GM21529 (cell line): ENCODE results near the gene TSPEAR.
"Not testable (repeated sequence)": the region's sequence is repeated elsewhere in the genome, so short reads cannot be mapped to it uniquely, and the experiment has no call there.

Experiments
- ATAC-seq: cut with Tn5 transposase; IDR thresholded peaks from one replicate; pipeline ENCODE4 v1.9.1; 2021; ENCODE audit not compliant: unreplicated experiment

TSPEAR gene

GRCh38 chr21:44612669-44613229, 98.6 kb downstream of the TSPEAR start:
- no peak for ATAC-seq

DNA sequence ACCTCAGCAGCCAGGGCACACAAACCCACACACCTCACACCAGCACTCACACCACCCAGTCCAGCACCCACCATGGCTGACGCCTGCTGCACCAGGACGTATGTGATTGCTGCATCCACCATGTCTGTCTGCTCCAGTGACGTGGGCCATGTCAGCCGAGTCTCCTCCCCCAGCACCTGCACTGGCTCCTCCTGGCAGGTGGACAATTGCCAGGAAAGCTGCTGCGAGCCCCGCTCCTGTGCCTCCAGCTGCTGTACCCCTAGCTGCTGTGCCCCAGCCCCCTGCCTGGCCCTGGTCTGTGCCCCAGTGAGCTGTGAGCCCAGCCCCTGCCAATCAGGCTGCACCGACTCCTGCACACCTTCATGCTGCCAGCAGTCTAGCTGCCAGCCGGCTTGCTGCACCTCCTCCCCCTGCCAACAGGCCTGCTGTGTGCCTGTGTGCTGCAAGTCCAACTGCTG, 99.3 kb downstream of the TSPEAR start, which contains the start of gene KRTAP10-8:
KRTAP10-8 (plus strand) TSS at position 51 of the 458 bp plus-strand sequence; CDS start at position 73, 22 bp downstream.
- no peak for ATAC-seq

GRCh38 chr21:44611551-44611950, 99.8 kb downstream of the TSPEAR start:
- ATAC-seq = no peak

DNA sequence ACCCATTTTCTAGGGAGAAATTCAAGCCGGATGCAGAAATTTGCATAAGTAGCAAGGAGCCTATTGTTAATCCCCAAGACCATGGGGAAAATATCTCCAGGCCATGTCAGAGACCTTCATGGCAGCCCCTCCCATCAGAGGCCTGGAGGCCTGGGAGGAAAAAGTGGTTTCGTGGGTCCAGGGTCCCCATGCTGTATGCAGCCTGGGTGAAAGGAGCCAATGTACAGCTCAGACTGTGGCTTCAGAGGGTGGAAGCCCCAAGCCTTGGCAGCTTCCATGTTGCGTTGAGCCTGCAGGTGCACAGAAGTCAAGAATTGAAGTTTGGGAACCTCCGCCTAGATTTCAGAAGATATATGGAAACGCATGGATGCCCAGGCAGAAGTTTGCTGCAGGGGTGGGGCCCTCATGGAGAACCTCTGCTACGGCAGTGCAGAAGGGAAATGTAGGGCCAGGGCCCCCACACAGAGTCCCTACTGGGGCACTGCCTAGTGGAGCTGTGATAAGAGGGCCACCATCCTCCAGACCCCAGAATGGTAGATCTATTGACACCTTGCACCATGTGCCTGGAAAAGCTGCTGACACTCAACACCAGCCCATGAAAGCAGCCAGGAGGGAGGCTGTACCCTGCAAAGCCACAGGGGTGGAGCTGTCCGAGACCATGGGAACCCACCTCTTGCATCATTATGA, 101.1 kb downstream of the TSPEAR start:
- not testable (repeated sequence) for ATAC-seq

- no peak for ATAC-seq
Measured at GRCh38 chr21:44609193-44609592, 102.2 kb downstream of the TSPEAR start.

DNA sequence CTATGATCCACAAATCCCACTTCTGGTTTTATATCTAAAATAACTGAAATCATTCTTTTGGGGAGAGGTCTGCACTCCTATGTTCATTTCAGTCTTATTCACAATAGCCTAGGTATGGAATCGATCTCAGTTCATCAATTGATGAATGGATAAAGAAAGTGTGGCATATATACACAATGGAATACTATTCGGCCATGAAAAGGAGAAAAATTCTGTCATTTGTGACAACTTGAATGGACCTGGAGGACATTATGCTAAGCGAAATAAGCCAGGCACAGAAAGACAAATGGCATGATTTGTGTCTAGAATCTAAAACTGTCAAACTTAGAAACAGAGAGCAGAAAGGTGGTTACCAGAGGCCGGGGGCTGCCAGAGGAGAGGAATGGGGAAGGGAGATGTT, 104.9 kb downstream of the TSPEAR start:
- ATAC-seq = no peak

GRCh38 chr21:44603911-44604310, 107.5 kb downstream of the TSPEAR start:
- no peak for ATAC-seq

DNA sequence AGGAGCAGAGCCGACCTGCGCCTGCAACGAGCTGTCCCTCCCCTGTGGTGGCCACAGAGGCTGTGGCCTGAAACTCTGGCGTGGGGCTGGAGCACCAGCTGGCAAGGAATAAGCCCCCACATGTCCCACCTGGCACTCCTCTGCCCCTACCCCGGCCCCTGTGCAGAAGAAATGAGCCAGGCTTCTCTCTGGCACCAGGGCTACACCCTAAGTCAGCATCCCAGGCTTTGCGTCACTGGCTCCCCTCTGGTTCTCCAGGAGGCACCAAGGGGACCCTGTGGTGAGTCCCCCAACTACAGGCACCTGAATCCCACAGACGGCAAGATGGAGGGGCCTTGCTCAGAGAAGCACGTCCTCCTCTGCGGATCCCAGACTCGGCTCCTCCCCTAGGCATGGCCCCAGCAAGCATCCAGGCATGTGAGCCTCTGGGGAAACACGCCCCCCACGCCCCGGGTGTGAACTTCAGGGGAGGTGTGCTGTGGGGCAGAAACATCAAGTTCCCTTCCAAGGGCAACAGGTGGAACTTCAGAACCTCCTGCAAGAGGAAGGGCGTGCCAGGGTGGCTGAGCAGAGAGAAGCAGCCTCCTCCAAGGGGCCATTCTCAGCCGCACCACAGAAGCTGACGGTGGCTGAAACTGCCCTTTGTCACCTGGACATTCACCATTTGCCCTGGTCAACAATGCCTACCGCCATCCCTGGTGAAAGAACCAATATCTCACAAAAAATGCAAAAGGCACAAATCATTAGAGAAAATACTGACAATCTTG, 108.1 kb downstream of the TSPEAR start:
- ATAC-seq = no peak

- ATAC-seq = no peak
Measured at GRCh38 chr21:44602463-44602850, 108.9 kb downstream of the TSPEAR start.

DNA sequence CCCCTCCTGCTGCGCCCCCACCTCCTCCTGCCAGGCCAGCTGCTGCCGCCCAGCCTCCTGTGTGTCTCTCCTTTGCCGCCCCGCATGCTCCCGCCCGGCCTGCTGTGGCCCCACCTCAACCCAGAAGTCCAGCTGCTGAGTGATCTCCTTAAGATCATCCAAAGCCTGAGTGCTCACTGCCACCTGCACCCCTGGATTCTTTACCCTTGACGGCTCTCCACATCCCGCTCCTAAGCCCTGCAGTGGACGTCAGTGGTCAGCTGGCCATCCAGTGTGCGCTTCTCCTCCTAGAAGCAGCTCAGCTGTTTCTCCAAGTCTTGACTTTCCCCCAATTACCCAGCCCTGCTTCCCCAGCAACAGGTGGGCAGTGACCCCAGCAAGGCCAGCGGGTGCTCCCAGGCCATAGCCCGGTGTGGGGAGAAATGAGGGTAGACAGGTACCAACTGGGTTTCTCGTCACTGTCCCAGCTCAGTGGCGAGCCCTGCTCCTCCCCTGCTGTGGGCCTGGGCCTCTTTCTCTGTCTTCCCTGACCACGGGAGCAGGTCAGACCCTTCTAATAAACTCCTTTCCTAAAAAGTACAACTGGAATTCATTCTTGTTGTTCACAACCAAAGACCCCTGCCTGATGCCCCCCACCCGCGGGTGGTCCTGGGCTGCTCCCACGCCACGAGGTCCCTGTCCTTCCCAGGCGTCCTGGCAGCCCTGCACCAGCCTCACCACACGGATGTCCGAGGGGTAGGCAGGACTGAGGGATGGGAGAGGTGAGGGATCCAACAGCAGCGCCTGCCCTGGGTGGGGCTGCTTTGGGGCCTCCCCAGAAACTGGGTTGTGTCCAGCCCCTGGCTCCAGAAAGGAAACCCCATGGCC, 109.5 kb downstream of the TSPEAR start:
- no peak for ATAC-seq

DNA sequence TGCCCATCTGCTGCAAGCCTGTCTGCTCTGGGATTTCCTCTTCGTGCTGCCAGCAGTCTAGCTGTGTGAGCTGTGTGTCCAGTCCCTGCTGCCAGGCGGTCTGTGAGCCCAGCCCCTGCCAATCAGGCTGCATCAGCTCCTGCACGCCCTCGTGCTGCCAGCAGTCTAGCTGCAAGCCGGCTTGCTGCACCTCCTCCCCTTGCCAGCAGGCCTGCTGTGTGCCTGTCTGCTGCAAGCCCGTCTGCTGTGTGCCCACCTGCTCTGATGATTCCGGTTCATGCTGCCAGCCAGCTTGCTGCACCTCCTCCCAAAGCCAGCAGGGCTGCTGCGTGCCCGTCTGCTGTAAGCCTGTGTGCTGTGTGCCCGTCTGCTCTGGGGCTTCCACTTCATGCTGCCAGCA, 110.3 kb downstream of the TSPEAR start:
- not testable (repeated sequence) for ATAC-seq

DNA sequence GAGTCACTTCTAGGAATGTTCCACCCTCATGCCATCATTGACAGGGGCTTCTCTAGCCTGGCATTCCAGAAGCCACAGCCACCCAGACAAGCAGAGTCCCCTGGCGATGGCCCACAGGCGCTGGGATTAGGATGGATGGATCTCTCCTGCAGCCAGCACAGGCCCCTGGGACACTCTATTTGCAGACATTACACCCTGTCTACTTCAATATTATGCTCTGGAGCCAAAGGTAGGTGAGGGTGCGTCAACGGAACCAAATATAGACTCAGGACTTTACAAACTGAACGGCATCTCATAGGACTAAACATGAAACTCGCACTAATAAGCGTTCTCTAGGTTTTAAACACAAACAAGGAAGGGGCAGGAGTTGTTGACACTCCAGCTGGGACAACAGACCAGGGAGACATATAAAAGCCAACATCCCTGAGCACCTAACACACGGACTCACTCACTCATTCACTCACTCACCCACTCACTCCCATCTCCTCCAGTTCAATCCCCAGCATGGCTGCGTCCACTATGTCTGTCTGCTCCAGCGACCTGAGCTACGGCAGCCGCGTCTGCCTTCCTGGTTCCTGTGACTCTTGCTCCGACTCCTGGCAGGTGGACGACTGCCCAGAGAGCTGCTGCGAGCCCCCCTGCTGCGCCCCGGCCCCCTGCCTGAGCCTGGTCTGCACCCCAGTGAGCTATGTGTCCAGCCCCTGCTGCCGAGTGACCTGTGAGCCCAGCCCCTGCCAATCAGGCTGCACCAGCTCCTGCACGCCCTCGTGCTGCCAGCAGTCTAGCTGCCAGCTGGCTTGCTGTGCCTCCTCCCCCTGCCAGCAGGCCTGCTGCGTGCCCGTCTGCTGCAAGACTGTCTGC, 111.0 kb downstream of the TSPEAR start, which contains the start of gene KRTAP10-7:
KRTAP10-7 (plus strand) TSS at position 480 of the 861 bp plus-strand sequence; CDS start at position 505, 25 bp downstream.
- not testable (repeated sequence) for ATAC-seq

DNA sequence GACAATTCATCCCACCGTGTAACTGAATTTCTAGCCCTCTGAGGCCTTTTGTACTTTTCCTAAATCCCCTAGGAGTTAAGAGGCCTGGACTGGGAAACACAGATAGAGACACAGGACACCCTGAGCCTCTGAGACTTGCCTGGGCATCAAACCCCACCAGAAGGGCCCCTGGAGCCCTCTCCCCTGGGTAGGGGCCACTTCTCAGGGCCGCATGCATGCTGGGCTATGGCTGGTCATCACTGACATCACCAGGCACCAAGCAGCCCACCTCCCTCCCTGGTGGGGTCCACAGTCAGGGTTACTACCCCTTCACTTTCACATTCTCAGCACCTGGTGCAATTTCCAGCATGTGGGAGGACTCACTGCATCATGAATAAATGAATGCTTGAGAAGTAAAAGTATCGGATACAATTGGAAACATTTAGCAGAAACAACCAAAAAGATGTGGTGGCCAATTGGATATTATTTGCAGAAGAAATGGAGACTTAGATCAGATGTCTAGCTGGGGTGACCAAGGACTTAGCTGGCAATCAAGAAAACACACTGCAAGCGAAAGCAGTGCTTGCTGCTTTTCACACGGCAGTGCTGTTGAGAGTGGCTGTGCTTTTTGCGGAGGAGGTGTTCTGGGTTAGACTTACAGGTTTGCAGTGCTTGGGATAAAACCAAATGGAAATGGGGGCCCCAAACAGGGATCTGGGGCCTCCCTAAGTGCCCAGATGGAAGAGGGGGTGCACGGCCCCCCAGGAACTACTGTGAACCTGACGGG, 111.9 kb downstream of the TSPEAR start:
- ATAC-seq = no peak

GRCh38 chr21:44598061-44598460, 113.3 kb downstream of the TSPEAR start:
- no peak for ATAC-seq

GRCh38 chr21:44596068-44596725, 115.2 kb downstream of the TSPEAR start:
- no peak for ATAC-seq

GRCh38 chr21:44595524-44595923, 115.8 kb downstream of the TSPEAR start:
- no peak for ATAC-seq

DNA sequence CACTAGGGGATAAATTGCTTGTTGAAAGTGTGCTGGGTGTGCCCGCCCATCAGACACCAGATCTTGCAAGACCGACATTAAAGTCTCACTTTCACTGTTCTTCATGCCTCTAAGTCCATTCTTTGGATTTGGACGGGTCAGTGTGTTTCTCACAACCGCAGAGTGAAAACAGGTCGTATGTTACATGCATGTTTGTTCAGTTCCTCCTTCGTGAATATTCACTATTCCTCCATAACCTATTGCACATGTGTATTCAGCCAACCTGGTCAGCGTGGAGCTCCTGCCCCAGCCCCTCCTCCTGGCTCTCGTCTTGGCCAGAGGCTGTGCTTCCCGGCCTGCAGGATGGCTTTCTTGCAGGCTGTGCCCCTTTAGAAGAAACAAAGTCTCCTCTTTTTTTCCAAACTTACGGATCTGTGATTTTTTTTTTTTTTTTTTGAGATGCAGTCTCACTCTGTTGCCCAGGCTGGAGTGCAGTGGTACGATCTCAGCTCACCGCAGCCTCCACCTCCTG, 116.9 kb downstream of the TSPEAR start:
- no peak for ATAC-seq

DNA sequence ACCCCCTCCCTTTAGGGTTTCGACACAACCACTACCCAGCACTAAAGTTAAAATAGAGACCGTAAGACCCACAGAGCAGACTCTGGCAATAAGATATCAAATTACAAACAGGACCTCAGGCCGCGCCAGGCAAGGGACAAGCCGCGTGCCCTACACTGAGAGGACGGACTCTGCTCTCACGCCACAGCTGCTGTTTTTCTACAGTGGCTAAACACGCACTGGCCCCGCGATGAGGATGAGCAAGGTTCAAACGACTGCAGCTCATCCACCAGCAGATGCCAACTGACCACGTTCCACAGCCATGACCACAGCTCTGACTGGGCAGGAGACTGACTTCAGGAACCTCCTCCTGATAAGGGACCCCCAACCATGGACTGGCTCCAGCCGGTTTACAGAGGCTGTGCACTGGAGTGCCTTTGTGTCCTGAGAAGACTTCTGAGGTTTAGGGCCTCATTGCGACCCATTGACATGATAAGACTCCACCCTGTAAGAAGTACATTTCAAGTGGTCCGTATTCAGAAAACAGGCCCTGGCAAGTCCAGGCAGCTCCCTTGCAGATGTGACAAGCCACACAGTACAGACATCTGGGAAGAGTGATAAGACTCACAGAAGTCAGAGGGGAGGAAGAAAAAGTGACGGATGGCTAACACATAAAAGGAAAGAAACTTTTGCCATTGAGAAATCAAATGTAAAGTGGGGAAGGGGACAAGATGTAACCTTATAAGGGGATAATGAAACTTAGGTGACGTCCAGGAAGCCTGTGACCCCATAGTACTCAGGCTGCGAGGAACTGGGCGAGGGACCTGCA, 117.6 kb downstream of the TSPEAR start:
- no peak for ATAC-seq
